DMS79 (cell line): ENCODE data around the gene HIVEP3.

ENCODE experiments used
- DNase-seq: peaks from one replicate; lab custom pipeline; 2025; lab: John Stamatoyannopoulos, UW

Gene HIVEP3

DNA sequence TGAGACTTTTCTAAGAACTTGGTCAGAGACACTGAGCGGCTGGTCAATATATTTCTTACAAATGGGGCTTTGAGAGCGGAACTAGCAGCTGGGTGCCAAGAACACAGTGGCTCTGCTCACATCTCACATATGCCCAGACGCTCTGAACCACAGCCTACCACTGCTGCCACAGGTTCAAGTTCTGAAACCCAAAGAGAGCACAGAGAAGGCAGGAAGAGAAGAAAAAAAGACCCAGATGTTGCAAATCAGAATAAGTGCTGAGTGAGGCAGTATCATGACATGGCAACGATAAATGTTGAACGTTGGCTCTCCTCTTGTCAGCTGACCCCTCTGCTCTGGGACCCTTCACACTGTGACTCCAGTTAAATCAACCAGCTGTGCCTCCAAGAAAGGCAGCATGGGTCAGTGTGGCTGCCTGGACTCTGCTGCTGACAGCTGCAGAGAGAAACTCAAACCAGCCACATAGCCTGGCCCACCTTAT lies 26.4 kb downstream of the HIVEP3 start:
- DNase-seq: no peak

DNA sequence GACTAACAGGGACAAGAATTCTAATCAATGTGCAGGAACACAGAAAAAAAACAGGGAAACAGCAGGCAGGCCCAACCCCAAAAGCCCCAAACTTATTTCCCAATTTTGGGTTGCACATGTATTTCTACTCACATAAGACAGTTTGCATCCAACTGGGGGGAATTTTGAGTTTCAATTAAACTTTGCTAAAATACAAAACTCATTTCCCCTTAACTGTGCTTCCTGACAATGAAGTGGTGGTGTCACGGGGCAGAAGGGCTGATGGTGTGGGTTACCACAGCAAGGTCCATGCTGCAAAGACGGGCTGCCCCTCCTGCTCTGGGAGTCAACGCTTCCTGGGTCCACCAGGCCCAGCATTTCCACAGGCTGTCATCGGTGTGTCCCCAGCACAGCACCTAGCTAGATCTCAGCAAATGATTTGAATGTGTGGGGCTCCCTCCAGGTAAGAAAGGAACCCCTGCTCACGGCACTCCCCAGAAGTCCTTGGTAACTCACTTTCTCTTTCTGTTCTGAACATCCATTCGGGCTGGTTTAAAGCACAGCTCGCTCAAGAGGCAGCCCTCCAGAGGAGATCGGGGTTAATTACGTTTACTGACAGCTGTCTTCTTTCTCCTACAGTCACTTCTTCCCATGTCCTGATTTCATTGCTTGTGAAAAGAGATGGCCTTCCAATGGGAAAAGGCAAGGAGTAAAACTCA lies 27.4 kb downstream of the HIVEP3 start:
- DNase-seq: peak; percentile 54

DNA sequence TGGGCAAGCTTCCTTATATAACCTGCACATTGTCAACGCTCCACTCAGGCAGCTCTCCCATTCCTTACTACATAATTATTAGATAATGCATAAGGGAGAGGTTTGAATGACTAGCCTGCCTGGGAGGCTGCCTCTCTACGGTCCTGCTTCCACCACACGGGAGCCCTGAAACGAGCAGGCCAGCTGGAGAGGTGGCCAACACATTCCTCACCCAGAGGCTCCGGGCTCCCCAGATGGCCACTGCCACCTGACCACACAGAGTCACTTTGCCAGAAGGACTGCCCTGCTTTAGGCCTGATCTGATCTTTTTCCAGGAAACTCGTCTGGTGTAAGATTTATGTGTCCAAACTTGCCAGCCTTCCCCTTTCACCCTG lies 27.9 kb downstream of the HIVEP3 start:
- no peak for DNase-seq

DNA sequence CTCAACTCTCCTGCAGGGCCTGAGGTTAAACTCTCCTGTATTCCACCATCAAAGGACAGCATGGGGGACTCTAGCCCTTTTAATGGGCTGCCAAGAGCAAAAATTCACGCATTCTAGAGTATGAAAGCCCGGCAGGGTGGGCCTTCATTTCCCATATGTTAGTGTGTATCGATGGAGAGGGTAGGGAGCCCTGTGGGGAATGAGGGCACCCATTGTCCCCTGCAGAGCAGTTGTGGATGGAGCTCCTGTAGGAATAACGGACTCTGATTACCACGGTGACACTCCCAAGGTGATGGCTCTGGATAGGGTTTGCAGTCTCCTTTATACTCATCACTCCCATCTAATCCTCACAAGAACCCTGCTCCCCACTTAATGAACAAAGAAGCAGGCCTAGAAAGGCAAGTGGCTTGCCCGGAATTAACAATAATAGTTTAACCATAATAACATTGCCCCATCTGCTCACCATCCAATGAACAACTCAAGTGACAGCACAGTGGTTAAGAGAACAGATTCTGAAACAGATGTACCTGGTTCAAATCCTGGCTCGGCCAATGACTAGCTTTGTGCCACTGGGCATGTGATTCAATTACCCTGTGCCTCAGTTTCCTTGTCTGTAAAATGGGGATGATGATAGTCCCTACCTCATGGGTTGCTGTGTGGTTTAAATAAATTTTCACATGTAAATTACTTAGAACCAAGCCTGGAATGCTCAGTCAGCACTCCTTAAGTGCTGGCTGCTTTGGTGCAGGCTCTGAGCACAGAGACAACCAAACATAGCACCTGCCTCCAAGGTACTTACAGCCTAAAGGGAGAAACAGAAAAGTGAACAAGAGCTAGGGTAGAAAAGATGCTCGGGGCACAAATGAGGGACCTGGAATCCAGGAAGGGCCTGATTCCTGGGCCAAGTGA lies 29.0 kb downstream of the HIVEP3 start:
- DNase-seq: no peak

DNA sequence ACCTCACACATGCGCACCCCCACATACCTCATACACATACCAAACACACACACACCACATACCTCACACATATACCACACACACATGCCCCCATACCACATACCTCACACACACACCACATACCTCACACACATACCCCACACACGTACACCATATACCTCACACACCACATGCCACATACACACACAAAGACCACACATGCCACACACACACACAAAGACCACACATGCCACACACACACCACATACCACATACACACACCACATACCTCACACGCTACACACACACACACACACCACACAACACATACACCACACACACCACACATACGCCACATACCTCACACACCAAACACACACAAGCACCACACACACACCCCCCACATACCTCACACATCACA lies 30.0 kb downstream of the HIVEP3 start:
- no peak for DNase-seq

DNA sequence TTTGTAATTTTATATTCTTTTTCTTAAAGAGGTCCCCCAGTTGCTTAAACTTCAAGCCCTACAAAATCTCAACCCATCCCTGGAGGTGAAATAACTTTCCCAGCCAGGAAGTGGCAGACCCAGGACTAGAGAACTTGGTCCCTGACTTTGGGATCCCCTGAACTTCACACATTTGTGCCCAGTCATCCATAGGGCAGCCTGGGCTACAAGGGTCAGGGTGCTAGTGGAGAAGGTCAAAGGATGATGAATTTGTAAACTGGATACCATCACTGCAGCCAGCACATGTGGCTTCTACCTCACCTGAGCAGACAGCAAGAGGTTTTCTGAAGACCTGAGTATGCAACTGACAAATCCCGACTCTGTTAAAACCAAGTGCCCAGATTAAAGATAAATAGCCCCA lies 31.4 kb downstream of the HIVEP3 start:
- DNase-seq: no peak

DNA sequence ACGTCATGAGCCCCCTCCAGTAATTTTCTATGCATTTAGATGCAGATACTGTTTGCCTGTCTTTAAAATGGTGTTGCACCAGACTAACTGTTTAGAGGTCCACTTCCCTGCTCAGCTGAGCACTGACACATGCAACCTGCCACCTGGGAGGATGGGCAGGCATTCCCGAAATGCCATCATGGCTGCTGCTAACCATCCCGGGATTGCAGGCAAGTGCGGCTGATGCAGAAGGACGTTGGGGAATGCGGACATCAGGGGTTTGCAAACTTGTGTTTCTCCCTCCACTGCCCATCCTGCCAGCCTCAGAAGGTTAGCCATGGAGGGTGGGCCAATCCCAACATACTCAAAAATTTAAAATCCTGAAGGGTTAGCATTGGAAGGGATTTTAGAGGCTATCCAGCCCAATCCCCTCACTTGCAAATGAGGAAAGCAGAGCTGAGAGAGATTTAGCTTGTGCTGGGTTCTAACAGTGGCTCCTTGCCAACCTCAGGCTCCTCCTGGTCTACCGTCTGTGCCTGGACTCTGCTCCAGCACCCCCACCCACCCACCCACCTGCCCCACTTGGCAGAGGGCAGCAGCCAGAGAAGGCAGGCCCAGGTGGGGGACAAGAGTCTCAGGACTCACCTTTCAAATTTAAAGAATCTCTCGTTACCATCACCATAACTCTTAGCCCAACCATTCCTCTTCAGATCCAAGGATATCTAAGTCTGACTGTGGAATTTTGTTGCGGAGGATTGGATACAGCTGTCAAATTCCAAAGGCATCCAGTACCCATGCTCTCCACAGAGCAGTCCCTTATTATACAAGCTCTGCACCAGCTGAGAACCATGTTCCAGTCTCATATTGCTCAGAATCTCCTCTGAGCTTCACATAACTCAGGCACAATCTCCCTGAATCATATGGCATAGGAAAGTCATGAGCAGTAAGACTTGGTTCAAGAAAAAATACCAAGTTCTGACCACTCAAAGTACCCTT lies 34.2 kb downstream of the HIVEP3 start:
- DNase-seq: no peak

DNA sequence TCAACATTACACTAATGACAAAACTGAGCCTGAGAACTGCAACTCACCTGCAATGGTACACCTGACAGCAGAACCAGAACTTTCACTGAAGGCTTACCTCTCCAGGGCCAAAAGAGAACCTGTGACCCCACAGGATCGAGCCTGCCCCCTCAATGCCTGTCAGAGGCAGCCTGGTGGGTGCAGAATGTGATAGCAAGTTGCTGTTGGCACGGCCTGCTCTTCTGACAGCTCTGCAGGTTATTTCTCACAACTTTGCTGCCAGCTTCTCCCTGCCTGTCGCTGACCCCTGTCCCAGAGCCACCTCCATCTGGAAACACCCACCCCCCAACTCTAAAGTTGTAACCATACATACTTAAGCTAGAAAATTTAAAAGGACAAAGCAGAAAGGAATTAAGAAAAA lies 35.2 kb downstream of the HIVEP3 start:
- no peak for DNase-seq

DNA sequence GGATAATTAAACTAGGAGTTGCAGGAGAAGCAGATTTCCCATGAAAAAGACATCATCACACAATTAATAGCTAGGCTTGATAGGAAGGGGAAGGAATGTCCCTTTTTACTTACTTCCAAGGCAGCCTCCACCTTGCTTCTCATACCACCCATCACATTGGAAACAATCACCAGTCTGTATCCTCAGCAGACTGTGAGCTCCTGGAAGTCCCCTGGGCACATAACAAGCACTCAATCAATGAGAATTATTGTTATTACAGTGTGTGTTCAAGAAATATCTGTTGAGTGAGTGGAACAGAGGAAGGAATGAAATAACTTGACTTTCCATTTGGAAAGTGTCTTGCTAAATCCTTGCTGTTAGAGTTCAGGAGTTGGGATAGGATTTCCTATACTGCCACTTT lies 36.2 kb downstream of the HIVEP3 start:
- DNase-seq: no peak

DNA sequence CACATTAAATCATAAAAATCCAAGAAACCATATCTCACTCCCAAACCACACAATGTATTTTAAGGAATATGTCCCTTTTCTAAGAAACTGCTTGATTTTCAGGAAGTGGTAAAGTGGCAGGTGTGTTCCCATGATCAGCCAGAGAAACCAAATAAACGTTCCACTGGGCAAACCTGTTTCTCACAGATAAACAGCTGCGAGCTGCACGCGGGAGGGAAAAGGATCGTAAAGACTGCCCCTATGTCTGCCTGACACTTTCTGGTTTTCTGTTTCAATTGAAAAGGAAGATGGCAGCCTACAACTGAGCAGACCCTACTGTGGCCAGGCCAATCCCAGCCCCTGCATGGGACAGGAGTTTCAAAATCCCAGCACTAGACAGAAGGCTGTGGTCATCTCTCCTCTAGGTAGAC lies 36.6 kb downstream of the HIVEP3 start:
- DNase-seq: peak; percentile 33

DNA sequence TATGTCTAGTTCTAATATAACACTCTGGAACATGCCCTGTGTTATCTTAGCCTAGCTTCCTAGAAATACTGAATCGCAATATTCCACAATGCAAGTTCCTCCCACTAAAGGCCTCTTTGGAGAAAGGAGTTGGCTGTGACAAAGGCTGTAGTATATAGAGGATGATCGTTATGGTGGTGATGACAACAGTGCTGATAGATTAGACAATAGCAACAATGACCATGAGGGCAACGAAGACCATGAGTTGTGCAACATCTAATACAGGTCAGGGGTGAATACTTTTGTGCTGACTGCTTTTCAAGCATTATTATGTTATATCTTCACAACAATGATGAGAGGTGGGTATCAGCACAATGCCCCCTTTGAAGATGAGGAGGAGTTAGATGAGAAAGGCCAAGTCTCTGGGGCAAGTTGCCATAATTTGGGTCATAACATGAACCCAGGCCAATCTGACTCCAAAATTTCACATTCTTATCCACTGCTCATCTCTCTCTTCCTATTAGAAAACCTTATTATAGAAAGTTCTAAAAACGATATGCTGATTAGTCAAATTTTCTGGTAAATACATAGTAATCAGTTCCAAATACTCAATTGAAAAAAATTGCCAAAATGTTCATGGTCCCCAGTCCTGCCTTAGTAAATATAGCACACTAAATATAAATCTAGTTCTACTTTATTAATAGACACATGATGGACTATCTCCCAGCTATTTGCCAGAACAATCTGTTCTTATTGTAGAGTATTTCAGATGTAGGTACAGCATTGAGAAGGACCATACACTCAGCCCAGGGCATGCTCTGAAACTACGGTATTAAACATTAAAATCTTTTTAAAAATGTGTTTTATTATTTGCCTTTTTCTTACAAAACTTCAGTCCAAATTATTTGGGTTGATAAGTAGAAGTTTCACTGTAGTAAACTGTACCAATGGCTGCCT lies 37.5 kb downstream of the HIVEP3 start:
- no peak for DNase-seq

DNA sequence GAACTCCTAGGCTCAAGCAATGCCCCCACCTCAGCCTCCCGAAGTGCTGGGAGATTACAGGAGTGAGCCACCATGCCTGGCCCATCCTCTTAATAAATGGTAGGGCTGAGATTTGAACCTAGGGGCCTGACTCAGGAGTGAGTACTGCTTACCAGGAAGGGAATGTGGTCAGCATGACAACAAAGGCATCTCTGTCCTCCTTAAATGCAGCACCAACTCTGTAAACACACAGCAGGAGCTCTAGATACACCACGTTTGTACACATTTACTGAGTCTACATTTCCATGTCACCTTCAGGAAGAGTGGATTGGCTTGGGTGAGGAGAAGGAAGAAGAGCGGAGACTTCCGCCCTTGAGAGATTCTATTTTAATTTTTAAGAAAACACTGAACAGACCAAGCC lies 38.5 kb downstream of the HIVEP3 start:
- DNase-seq: no peak

DNA sequence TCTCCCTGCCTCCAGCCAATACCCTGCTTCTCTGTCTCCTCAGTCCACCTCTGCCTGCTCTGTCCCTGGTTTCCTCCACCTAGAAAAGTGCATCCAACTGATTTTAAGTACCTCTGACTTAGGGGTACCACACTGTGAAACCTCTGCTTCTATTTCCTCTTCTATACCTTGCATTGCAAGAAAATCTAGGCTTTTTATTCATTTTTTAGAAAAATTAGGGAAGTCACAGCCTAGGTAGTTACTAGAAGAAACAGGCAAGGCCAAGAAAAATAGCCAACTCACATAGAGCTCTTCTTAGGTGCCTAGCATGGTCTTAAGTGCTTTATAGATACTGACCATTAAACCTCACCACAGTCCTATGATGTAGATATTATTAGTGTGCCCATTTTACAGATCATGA lies 39.1 kb downstream of the HIVEP3 start:
- no peak for DNase-seq

DNA sequence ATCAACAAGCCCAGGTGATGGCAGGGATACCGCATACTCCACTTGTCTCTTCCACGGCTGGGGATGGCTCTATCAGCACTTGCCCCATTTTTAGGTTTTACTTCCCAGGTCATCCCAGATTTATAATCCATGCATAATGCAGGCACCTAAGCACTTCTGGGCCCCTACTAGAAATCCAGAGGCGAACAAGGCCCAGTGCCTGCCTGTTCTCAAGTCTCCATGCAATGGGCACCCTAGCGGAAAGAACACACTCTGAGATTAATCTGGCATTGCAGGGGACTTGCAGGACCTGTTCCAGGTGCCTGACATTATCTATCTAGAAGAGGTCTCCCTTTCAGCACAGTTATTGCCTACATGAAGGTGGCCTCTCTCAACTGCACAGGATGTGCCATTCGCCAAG lies 39.8 kb downstream of the HIVEP3 start:
- no peak for DNase-seq

DNA sequence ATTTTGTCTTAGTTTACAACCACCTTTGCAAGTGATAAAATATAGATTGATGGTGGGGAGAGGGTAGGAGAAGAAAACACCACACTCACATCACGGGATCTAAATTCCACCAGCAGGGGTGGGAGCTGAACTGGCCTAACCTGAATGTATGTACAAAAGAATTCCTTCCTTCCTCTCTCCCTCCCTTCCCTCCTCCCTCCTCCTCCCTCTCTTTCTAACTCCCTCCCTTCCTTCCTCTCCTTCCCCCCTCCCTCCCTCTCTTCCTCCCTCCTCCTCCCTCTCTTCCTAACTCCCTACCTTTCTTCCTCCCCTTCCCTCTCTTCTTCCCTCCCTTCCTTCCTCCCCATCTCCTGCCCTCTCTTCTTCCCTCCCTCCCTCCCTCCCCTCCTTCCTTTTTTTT lies 40.2 kb downstream of the HIVEP3 start:
- DNase-seq: no peak

DNA sequence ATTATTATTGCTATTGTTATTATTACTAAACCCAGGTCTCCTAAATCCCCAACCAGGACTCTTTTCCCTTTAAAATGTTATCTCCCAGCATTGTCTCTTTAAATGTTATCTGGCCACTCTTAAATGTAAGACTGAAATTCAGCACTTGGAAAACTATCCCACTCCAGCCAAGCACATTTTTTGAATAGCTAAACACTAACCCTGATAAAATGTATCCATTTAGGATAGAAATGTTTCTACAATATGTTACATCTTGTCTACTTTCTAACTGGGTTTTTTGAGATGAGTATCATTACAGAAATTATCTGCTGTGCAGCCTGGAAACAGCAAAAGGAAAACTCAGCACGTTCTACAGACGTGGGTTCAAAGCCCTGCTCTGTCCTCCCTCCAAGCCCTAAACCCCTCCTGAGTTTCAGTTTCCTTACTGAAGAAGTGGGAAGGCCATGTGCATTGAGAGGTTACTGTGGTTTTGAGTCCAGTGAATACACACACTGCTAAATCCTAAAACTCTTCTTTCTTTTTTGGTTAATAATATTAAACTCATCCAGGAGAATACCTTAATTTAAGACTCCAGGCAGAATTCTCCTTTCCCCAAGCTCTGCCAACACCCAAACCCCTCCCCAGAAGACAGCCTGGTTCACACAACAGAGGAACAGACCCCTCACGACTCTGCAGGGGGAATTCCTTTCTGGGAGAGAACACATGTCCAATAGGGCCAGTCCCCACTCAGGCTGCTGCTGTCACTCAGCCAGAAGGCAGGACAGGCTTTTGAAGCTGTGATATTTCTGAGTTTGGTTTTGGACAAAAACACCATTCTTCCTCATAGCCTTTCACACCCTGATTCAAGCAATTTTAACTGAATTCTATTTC lies 41.9 kb downstream of the HIVEP3 start:
- DNase-seq: no peak

DNA sequence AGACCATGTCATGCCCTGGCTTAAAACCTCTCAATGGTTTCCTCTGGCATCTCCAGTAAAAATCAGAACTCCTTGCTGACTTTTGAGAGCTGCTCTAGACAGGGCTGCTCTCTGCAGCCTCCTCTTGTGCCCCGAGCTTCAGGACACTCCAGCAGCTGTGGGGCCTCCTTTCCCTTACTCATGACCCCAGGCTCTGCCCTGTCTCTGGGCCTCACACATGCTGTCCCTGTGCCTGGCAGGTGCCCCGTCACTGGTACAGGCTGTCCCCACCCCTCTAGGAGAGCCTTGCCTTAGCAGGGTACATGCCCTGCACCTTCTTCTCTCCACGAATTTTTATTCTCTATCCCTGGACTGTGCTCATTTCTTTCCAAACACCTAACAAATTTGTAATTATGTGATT lies 43.2 kb downstream of the HIVEP3 start:
- no peak for DNase-seq

DNA sequence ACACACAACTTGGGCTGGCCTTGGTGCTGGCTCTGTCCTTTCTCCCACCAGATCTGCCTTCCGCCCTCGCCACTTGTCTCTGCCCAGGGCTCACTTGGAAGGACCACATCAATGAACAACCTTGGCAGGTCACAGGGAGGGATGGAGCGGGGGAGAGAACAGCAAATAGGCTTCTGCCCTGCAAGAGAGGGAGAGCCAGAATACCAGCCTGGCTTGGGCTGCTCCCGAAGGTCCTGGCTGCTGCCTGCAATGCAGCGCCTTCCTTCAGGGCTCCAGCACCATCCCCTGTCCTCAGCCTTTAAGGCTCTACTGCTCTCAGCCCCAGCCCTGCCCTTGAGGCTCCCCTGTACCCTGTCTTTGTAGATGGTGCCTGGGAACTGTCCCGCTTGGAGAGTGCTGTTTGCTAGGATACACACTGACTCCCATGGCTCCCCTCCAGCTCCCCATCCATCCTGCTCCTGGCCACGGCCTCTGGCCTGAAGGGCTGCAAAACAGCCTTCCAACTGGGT lies 43.8 kb downstream of the HIVEP3 start:
- no peak for DNase-seq

DNA sequence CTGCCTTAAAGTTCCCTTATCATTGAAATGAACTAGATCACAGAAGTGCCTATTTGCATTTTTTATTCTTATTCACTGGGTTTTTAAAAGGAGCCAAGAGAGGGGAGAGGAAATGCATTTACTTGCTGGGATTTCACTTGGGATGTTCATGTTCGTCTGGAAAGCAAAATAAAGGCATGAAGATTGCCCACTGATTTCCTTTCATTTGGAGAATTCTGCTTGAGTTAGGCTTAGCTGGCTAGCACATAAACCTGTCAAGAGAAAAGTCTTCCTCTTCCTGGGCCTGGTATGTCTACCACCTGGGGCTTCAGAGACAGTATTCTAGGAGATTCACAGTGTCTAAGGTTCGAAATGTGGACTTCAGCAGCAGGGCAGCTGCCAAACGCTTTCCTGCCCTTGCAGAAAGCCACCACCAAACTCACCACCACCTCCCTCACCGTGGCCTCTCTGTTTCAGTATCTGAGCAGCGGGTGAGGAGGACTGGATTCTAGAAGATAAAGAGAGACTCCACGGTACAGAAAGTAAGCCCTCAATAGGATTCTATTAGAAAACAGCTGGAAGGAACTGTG lies 44.5 kb downstream of the HIVEP3 start:
- no peak for DNase-seq

DNA sequence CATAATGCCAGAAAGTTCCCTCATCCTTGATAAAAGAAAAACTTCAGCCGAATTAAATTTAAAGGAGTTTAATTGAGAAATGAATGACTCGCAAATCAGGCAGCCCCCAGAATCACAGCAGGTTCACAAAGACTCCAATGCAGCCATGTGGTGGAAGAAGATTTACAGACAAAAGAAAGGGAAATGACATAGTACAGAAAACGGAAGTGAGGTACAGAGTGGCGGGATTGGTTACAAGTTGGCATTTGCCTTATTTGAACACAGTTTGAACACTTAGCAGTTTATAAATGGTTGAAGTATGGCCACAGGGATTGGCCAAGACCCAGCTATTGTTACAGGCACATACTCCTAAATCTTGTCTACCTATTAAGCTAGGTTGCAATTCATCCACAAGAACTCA lies 46.6 kb downstream of the HIVEP3 start:
- DNase-seq: no peak
